K562 (cell line): ENCODE data around the gene SMAD7.

ENCODE experiments used
- CTCF ChIP-seq, 3 experiments: IDR thresholded peaks in 2 of 3; conservative IDR thresholded peaks in 1 of 3; 2 replicates each; pipeline ENCODE4 v1.5.1; 2011 to 2012; ENCODE audit warnings: low read length in 3 of 3, mild to moderate bottlenecking in 3 of 3, control low read depth in 2 of 3, improper control_type of control experiment in 1 of 3, inconsistent platforms in 1 of 3, low read depth in 1 of 3, mixed read lengths in 1 of 3, moderate library complexity in 1 of 3; ENCODE audit not compliant: insufficient read depth in 2 of 3
- EZH2 ChIP-seq: IDR thresholded peaks from 2 replicates; pipeline ENCODE4 v1.6.1; 2012; ENCODE audit warnings: low read depth, mild to moderate bottlenecking, inconsistent platforms, low read length, borderline replicate concordance
- GTF2F1 ChIP-seq: IDR thresholded peaks from 2 replicates; pipeline ENCODE4 v1.6.1; 2011; ENCODE audit warnings: low read depth, low read length, improper control_type of control experiment
- MAFF ChIP-seq: IDR thresholded peaks from 2 replicates; pipeline ENCODE4 v1.6.1; 2012; ENCODE audit warnings: low read length, improper control_type of control experiment
- MTA3 ChIP-seq: fragments of 450-650 bp; formaldehyde crosslinking; IDR thresholded peaks from 2 replicates; pipeline ENCODE4 v1.6.1; 2017; ENCODE audit warnings: mild to moderate bottlenecking, borderline replicate concordance
- MYC ChIP-seq, 2 experiments: fragments of 250-450 bp in 1 of 2; sonication (Bioruptor Pico) in 1 of 2; IDR thresholded peaks; 2 replicates each; pipeline versions ENCODE4 v1.5.1 to v1.6.1; 2012 to 2021; ENCODE audit warnings: low read depth in 2 of 2, borderline replicate concordance in 1 of 2, improper control_type of control experiment in 1 of 2, low read length in 1 of 2, mild to moderate bottlenecking in 1 of 2, moderate library complexity in 1 of 2
- NR2C2 ChIP-seq, 2 experiments: fragments of 200-800 bp in 1 of 2; sonication (Bioruptor generic) in 1 of 2; sonication (generic) in 1 of 2; formaldehyde crosslinking in 1 of 2; IDR thresholded peaks; 2 replicates each; pipeline versions ENCODE4 v1.6.1 to v1.8.0; 2016 to 2022; ENCODE audit warnings: mild to moderate bottlenecking in 1 of 2, missing compliant biosample characterization in 1 of 2, missing genetic modification characterization in 1 of 2, missing genetic modification reagents in 1 of 2
- PREB ChIP-seq: sonication (generic); formaldehyde crosslinking; IDR thresholded peaks from 2 replicates; pipeline ENCODE4 v1.8.1; 2023; ENCODE audit warnings: mild to moderate bottlenecking, missing genetic modification reagents
- SETDB1 ChIP-seq: IDR thresholded peaks from one replicate; pipeline ENCODE4 v1.6.1; 2012; ENCODE audit warnings: low read length, control low read depth, inconsistent platforms
- TRIM24 ChIP-seq, 2 experiments: fragments of 450-650 bp; IDR thresholded peaks; 2 replicates each; pipeline ENCODE4 v1.6.1; 2016
- XRCC3 ChIP-seq: fragments of 450-650 bp; IDR thresholded peaks from 2 replicates; pipeline ENCODE4 v1.6.1; 2017; ENCODE audit warnings: mild to moderate bottlenecking, moderate library complexity

- TF ChIP-seq XRCC3 (no peak), SETDB1 (no peak), CTCF (IDR thresholded peaks at IDR 0.05 in 2 of 3, conservative IDR thresholded peaks at IDR 0.05 in 1 of 3; ENCODE audit: insufficient read depth in 2 of 3, low read depth in 1 of 3, low read length in 3 of 3) (no peak), PREB (no peak), MAFF (no peak), MYC (IDR thresholded peaks at IDR 0.05; ENCODE audit: low read depth, low read length) (no peak), MYC (CRISPR knock-in tag; IDR thresholded peaks at IDR 0.05; ENCODE audit: borderline replicate concordance, low read depth) (no peak), TRIM24 (IDR thresholded peaks at IDR 0.05) (no peak), NR2C2 (CRISPR knock-in tag; IDR thresholded peaks at IDR 0.05) (no peak), NR2C2 (tag; IDR thresholded peaks at IDR 0.05) (no peak), EZH2 (no peak), GTF2F1 (no peak), MTA3 (no peak)
Observed at GRCh38 chr18:48902023-48902855, 48.5 kb downstream of the SMAD7 start.
